ENCODE results near the gene RBAK.
"Not testable (repeated sequence)": the region's sequence is repeated elsewhere in the genome, so short reads cannot be mapped to it uniquely, and the experiment has no call there.

RBAK gene

DNA sequence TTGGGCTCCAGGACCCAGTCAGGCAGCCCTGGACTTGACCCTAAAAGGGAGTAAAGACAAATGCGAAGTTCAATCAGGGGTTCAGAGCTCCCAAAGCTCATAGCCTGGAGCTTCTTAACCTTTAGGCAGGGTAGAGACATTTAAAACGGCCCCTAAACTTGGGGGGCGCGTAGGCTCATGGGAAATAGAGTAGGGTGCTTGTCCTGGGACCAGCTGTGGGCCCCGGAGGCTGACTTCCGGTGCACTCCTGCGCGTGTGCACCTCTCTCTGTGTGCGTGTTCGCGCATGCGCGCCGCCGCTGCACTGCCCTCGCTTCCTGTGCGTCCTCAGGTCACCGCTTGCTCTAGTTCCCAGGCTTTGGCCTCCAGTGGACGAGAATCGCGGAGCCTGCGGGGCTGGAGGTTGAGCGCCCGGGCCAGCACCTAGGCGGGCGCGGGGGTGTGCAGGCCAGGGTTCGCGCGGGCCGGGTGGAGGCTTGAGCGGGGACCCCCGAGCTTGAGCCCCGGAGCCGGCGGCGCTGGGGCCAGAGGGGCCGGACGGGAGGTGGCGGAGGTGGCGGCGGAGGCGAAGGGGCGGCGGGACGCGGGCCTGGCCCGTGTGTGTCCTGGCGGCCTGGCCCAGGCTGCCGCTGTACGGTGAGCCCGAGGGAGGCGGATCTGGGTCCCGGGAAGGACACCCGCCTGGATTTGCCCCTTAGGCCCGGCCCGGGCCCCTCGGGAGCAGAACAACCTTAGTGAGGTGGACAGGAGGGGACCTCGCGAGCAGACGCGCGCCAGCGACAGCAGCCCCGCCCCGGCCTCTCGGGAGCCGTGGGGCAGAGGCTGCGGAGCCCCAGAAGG lies at the start of gene RBAK:
Gene RBAK, plus strand, starts transcription at position 303 of the 839 bp plus-strand sequence. CDS start 2,217 bp downstream, outside the sequence.
- peak; percentile 84 for DNase-seq (ENCODE audit: low read depth)

DNA sequence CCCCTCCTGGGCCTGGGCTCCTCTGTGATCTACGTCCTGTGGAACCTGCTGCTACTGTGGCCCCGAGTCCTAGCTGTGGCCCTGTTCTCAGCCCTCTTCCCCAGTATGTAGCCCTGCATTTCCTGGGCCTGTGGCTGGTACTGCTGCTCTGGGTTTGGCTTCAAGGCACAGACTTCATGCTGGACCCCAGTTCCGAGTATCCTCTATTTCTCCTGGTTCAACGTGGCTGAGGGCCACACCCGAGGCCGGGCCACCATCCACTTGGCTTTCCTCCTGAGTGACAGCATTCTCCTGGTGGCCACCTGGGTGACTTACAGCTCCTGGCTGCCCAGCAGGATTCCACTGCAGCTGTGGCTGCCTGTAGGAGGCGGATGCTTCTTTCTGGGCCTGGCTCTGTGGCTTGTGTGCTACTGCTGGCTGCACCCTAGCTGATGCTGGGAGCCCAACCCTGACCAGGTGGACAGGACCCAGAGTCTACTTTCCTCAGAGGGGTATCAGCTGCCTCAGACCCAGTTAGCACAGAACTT lies 48.9 kb upstream of the RBAK start:
- DNase-seq (ENCODE audit: low read depth): no peak

DNA sequence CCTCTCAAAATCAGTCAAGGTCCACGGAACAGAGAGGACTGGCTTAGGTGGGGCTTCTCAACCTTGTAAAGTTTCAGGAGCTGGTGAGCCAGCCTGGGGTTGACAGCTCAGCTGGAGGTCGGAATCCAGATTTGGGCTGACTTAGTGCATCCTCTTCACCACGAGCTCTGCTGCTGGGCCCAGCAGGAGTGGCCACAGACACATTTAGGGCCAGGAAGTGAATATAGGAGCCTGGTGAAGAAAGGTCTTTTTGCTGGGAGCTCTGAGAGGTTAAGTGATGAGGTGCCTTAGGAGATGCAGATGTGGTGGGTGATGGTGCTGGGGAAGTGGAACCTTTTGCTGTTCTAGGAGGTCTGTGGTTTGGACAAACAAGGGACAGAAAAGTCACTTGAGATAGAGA lies 47.4 kb upstream of the RBAK start:
- DNase-seq (ENCODE audit: low read depth): no peak

DNA sequence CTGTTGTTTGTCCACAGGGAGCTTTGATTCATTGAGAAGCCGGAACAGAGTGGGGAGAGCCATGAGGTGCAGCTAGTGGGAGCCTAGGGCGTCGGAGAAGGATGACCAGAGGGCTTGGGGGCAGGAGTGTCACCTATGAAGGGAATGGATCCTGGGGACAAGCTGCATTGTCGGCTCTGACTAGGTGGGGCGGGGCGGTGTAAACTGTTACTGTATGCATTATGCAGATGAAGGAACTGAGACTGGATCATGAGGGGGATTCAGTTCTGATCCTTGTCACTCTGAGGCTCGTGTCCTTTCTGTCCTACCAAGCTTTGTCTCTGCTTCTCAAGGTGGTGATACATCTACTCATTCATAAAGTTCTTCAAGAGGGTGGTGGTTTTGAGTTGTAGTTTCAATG lies 46.8 kb upstream of the RBAK start:
- no peak for DNase-seq (ENCODE audit: low read depth)

DNA sequence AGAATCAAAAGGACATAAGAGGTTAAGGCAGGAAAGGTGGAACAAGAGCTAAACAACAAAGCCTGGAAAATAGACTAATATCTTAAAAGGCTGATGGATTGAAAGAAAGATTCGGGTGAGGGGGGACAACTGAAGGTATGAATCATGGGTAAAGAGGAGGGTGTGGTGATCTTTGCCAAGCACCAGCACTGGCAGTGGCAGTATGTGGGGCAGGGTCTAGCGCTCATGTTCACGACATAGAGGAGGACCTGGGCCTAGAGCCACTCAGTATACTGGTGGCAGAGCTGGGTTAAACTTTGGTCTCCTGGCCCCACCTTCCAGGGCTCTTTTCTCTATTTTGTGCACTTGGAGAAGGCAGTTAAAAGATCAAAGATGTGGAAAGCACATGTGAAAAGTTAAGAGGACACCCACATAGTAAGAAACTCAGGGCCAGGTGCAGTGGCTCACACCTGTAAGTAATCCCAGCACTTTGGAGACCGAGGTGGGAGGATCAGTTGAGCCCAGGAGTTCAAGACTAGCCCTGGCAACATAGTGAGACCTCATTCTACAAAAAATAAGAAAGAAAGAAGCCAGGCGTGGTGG lies 46.2 kb upstream of the RBAK start:
- no peak for DNase-seq (ENCODE audit: low read depth)

- no peak for DNase-seq (ENCODE audit: low read depth)
Measured at GRCh38 chr7:5001003-5001402, 44.7 kb upstream of the RBAK start.

DNA sequence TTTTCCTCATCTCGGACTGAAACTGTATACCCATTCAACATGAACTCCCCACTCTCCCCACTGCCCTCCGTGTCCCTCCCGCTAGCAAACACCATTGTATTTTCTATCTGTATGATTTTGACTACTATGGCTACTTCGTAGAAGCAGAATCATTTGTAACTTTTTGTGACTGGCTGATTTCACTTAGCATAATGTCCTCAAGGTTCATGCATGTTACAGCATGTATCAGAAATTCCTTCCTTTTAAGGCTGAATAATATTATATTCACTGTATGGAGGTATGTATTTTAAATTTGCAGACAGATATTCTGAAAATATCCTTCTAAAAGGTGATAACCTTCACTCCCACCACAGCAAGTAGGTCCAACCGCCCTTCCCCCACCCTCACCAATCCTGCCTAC lies 43.7 kb upstream of the RBAK start:
- DNase-seq (ENCODE audit: low read depth): no peak

DNA sequence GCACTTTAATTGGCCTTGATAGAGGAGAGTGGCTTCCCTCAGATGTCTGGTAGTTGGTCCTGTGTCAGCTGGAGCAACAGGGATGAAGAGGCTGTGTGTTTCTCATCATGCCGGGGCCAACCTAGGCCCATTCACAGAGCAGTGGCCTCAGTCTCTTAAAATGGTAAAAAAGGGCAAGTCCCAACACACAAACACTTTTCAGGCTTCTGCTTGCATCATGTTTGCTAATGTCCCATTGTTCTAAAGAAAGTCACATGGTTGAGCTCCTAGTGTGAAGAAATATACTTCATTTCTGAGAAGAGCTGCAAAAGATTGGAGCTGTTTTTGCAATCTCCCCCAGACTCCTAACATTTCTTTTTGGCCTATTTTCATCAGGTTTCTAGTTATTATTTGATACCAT lies 40.6 kb upstream of the RBAK start:
- no peak for DNase-seq (ENCODE audit: low read depth)

- no peak for DNase-seq (ENCODE audit: low read depth)
Measured at GRCh38 chr7:5012985-5013384, 32.7 kb upstream of the RBAK start.

DNA sequence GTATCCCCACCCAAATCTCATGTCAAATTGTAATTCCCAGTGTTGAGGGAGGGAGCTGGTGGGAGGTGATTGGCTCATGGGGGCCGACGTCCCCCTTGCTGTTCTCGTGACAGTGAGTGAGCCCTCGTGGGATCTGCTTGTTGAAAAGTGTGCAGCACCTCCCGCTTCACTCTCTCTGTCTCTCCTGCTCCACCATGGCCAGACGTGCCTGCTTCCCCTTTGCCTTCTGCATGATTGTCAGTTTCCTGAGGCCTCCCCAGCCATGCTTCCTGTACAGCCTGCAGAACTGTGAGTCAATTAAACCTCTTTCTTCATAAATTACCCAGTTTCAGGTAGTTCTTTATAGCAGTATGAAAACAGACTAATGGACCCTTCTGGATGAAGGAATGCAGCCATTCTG lies 29.7 kb upstream of the RBAK start:
- not testable (repeated sequence) for DNase-seq (ENCODE audit: low read depth)

DNA sequence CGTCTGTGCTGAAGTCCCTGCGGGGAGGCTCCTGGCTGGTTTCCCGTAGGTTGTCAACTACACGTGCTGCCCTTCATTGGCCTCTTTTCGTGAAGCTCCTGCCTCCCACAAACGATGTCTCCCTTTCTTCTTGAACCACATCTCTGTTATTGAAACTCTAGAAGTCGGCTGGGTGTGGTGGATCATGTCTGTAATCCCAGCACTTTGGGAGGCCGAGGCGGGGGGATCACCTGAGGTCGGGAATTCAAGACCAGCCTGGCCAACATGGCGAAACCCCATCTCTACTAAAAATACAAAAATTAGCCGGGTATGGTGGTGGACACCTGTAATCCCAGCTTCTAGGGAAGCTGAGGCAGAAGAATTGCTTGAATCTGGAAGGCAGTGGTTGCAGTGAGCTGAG lies 28.0 kb upstream of the RBAK start:
- not testable (repeated sequence) for DNase-seq (ENCODE audit: low read depth)

- no peak for DNase-seq (ENCODE audit: low read depth)
Measured at GRCh38 chr7:5020098-5020497, 25.6 kb upstream of the RBAK start.

- DNase-seq (ENCODE audit: low read depth): not testable (repeated sequence)
Measured at GRCh38 chr7:5020976-5021550, 24.6 kb upstream of the RBAK start.

- not testable (repeated sequence) for DNase-seq (ENCODE audit: low read depth)
Measured at GRCh38 chr7:5023626-5024025, 22.0 kb upstream of the RBAK start.

DNA sequence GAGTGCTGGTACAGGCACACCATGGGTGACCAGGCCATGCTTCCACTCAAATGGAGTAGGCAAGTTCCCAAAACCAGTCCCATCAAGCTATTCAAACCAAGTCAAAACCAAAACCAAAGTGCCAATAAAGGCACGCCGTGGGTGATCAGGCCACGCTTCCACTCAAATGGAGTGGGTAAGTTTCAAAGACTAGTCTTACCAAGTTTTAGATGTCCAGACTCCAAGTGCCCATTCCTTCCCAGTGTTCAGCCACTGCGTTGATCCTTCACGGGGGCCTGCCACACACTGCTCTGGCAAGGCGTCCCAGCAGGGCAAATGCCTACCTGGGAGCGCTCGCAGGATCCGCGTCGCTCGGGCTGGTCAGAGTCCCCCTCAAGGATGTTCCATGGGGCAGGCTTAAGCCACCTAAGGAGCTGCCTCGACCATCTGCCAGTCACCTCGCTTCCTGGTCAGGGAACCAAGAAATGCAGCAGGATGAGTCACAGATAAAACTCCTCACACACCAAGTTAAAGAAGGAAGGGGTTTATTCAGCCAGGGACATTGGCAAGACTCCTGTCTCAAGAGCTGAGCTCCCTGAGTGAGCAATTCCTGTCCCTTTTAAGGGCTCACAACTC lies 17.8 kb upstream of the RBAK start:
- not testable (repeated sequence) for DNase-seq (ENCODE audit: low read depth)

- DNase-seq (ENCODE audit: low read depth): not testable (repeated sequence)
Measured at GRCh38 chr7:5033186-5033585, 12.5 kb upstream of the RBAK start.

DNA sequence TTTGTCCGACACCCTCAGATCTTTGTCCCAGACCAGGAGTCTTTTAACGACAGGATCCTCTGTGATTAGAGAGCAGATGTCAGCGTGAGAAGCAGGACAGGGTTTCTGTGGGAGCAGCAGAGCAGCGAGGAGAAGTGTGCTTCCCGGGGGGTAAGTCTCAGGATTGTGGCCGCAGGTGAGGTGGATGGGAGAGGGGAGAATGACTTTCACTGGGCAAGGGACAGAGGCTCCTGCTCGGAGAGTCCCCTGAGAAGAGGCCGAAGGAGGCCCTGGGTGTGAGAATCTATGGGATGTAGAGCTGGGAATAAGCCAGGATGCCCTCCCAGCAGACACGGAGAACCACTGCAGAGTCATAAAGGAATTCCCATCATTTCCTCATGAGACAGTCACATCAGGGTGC lies 10.4 kb upstream of the RBAK start:
- no peak for DNase-seq (ENCODE audit: low read depth)

DNA sequence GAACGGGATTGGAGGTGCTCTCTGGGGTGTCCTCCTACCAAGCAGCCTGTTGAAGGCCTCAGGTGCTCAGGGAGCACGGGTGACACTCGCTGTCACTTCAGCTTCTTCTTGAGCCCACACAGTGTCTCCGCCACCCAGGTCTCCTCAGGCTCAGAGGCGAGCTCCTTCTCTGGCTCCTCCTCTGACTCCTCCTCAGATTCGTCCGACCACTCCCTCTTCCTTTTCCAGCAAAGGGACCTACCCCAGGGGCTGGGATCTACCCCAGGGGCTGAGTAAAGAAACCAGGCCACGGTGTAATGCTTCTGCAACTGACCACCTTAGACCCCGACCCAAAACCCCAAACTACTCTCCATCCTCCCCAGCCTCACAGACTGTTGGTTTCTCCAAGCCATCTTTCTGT lies 9.2 kb upstream of the RBAK start:
- no peak for DNase-seq (ENCODE audit: low read depth)

- DNase-seq (ENCODE audit: low read depth): no peak
Measured at GRCh38 chr7:5041047-5041446, 4.6 kb upstream of the RBAK start.

DNA sequence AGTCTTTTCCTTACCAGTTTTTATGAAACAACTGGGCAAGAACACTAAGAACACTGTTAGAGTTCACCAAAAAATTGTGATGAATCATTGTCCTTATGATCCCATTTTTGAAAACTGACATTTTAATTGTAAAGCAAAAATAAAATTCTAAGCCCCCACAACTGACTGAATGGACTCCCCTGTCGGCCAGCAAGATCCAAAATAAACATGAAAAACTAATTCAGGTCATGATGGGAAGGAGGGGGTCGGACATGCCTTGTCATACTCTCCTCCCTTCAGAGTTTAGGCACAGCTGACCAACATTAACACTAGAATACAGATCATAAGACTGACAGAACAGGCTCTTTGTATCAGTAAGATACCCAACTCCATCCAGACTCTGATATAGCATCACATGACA lies 2.0 kb upstream of the RBAK start:
- no peak for DNase-seq (ENCODE audit: low read depth)

- peak; percentile 3 for DNase-seq (ENCODE audit: low read depth)
Measured at GRCh38 chr7:5046397-5046732, 705 bp downstream of the RBAK start.

DNA sequence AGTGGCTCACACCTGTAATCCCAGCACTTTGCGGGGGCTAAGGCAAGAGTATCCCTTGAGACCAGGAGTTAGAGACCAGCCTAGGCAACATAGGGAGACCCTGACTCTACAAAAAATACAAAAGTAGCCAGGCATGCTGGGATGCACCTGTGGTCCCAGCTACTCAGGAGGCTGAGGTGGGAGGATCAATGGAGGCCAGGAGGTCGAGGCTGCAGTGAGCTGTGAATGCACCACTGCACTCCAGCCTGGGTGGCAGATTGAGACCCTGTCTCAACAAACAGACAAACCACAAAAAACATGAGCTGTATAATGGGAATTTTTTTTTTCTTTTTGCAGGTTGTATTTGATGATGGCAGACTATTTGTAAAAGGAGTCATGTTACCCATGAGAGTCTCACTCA lies 1.5 kb downstream of the RBAK start:
- not testable (repeated sequence) for DNase-seq (ENCODE audit: low read depth)

- no peak for DNase-seq (ENCODE audit: low read depth)
Measured at GRCh38 chr7:5050676-5051075, 5.0 kb downstream of the RBAK start.

Data from activated T-cell treated with anti-CD3 and anti-CD28 coated beads for 1 hour (primary cell).